ENCODE data around the gene STX8.

STX8 gene

DNA sequence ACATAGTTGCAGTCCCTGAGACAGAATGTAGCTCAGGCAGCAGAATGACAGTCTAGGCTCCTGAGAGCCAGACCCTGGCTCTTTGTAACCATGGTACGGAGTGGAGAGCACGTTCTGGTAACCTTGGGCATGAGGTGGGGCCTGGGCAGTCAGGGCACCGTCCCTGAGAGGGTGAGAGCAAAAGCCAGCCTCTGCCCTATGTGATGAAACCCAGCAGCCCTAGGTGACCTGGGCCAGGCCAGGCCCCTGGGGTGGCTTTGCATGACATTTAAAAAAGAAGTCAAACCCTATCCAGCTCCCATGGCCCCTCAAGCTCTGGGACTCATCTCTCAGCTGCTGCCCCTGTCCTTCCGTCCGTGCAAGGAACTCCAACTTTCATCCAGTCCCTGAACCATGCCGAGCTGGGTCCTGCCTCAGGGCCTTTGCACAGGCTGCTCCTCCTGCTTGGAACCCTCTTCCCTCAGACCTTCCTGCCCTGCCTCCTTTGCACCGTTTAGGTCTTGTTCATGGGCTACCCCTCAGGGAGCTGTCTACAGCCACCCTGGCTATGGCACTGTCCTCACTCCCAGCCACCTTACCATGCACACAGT, 365.7 kb downstream of the STX8 start:
- no peak for DNase-seq (ENCODE audit: low read depth in 2 of 2)

DNA sequence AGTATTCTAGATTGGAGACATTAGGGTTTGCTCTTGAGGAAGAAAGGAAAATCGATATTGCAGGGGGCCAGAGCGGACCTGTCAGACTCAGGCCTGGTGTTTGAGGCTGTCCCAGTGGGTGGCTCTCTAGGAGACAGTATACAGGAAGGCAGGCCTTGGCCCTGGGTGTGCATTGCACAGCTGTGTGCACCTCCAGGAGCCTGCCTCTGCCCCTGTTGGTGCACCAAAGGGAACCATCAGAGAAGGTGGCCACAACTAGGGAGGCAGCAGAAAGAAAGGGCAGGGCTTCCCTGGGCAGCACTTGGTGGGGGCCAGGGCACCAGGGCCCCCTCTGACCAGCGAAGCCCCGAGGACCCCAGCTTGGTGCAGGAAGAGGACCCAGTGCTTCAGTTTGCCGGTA, 366.3 kb downstream of the STX8 start:
- DNase-seq (ENCODE audit: low read depth in 2 of 2): no peak

DNA sequence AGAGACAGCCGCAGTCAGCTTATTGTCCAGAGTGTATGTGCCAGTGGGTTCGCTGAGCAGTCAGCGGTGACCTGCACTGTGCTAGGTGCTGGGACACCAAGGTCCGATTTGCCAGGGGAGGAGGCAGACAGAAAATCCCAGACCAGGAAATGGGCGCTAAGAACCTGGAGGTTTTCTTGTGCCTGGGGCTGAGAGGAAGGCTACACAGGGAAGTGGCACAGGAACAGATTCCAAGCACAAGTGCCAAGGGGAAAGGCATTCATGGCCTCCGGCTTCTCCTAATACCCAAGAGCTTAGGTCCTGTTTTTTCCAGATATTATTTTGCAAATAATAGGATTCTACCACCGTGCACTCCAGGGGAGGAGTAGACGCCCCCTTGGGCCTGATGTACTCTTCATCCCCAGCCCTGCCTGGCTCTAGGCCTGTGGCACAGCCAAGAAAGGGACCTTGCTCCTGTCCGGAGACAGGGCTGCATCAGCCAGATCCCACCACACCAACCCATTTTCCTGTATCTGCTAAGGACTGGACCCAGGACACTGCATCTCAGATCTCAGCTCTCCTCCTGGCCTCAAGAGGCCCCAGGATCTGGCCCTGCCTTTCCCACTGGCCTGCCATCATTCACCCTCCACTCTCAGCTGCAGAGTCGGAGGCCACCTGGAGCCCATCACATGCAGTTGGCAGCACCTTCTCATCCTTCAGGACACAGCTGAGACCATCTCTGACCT, 367.1 kb downstream of the STX8 start:
- DNase-seq (ENCODE audit: low read depth in 2 of 2): no peak

DNA sequence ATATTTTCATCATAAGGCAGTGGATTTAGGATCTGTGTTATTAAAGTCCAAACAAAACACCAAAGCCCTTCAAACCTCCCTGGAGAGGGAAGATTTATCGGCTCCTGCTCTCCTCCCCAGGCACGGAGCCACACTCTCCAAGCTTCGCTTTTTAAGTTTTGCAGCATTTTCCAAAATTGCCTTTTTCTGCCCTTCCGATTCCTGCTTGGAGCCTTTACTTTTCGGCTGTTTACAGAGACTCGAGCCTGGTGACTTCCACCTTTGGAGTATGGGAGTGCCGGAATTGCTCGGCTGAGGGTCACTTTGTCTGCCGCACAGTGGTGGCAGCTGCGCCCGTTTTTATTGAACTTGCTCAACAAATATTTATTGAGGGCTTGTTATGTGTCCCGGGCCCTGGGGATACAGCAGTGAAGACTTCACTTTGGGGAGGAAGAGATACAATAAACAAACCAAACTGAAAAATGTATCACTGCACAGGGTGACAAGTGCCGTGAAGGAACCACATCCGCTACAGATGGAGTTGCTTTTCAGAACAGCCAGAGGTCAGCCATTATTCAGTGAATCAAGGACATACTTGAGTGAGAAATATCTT, 368.8 kb downstream of the STX8 start:
- no peak for DNase-seq (ENCODE audit: low read depth in 2 of 2)

DNA sequence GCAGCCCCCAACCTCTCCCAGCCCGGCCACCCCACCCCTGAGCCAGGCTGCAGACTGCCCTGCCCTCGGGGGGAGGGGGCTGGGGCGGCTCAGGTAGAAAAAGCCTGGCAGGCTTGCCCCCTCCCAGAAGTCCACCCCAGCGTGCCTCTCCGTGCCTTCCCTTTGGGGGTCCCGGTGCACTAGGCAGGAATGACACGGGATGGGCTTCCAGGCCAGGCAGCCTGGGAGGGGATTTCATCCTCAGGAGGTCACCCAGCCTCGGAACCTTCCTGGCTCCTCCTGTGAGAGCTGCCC, 369.3 kb downstream of the STX8 start:
- DNase-seq (ENCODE audit: low read depth in 2 of 2): no peak

DNA sequence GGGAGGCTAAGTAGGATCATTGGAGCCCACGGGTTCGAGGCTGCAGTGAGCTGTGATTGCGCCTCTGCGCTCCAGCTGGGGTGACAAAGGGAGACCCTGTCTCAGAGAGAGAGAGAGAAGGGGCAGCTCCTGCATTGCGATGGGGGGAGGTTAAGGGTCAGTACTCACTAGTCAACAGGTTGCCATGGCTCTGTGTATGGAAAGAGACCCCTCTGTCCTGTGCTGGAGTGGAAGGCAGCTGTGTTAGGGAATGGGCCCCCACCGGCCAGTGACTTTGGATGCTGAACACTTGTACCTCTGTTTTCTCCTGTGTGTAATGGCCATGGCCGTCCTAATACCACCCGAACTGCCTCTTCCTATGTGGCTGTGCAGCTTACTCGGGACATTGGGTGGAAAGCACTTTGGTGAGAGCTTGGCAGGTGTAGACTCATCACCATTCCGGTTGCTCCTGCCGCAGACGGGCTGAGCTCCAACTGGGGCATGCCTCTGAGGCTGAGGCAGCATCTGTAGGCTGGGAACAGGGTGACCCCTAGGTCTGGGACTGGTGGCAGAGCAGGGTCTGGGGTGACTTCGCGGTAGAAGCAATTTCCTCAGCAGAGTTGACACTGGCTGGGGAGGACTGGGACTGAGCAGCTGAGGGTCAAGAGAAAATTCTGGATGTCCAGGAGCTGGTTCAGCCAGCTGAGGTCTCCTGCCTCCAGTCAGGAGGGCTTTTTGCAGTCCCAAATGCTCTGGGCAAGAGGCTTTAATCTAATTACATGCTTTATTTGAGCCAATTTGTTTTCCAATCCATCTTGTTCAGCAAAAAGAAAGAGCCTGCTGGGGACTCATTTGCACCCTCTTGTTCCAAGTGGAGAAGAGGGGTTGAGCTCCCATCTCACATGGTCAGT, 369.9 kb downstream of the STX8 start:
- DNase-seq (ENCODE audit: low read depth in 2 of 2): no peak

DNA sequence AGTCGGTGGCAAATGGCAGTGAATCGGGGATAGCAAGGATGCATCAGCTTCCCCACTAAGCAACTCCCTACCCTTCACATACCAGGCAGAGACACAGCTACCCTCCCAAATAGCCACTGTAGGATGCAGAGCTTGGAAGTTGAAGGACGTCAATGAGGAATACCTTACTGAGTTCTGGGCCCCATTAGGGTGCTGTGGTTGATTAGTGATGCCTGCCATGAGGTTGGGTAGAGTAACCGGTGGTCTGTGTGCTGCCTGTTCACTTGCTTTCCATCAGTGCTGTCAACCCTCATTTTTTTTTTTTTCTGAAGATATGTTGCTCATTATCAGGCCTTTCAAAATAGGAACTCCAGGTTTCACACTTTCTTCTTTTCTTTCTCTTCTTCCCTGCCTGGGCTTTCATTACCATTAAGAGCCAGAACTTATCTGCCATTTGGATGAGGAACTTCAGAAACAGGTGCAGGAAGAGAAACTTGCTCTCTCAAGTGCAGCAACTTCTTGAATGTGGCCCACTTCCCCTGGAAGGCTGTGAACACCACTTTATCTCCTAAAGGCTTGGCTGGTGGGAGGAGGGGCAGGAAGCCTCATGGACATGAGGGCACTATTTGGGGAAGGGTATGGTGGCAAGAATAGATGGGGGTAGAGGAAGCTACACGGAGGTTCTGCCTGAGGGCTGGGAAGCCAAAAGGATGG, 370.8 kb downstream of the STX8 start:
- DNase-seq (ENCODE audit: low read depth in 2 of 2): no peak

DNA sequence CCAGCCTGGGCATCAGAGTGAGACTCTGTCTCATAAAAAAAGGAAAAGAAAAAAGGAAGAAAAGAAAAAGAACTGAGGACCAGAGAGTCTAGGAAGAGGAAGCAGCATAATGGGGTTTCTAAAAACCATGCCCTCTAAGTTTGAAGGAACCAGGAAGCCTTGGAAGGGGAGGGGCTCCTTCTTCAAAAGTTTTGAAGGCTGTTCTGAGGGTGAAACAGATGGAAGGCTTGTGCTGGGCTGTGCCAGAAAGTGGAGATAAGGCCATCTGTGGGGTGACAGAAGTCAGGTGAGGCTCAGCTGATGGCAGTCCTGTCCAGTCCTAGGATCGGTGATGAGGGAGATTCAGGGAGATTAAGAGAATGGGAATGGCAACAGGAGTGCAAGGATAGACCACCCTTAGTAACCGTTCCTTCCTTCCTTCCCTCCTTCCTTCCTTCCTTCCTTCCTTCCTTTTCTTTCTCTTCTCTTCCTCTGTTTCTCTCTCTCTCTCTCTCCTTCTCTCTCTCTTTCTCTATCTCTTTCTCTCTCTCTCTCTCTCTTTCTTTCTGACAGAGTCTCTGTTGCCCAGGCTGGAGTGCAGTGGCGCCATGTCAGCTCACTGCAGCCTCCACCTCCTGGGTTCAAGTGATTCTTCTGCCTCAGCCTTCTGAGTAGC, 371.7 kb downstream of the STX8 start:
- no peak for DNase-seq (ENCODE audit: low read depth in 2 of 2)

DNA sequence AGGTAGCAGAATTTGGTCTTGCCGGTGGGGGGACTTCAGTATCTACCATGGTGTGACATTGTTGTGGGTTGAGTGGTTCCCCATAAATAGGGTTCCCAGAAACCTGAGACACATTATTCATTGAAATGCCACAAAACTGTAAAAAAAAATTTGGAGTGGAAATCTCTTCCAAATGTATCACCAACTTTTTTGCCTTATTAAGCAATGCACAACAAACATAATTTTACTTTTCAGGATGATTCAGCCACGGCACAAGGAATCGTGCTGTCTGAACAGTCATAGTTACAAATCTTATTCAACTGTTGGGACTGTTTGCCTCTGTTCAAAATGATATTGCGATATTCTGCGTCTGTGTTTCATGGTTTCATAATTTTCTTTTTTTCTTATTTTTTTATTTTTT, 373.1 kb downstream of the STX8 start:
- no peak for DNase-seq (ENCODE audit: low read depth in 2 of 2)

DNA sequence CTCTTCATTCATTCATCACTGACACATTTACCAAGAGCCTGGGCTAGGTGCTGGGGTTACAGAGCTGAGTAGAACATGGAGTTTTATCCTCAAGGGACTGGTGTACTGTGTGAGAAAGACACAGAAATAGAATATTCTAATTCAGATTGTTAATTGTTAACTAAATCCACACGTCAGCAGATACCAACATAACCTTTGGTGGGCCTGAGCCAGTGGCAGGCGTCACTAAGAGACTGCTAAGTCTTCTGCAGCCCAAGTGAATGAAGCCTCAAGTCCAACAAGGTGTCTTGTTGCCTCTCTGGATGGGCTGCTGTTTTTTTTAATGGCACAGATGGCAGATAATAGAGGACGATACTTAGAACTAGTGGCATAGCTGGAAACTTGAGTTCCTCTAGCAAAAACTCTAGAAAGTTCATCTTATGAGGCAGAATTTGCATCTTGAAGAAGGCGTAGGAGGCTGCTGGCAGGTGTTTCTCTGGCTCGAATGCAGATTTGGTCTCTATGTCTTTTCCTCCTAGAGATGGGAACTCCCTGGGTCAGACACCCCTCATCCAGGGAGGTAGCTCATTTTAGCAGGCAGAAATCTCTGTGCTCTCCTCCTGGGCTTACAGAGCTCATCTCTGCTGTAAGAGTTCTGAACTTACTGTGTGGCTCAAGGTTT, 374.8 kb downstream of the STX8 start:
- DNase-seq (ENCODE audit: low read depth in 2 of 2): no peak
